Stimulated activated CD8-positive, alpha-beta memory T cell treated with anti-CD3 and anti-CD28 coated beads, Interleukin-12 subunit alpha, Interleukin-12 subunit beta, amount 100 ng/mL, for 4 hours (primary cell): Measurements from ENCODE around the gene NOTCH2NLA.
"Not testable (repeated sequence)": the region's sequence is repeated elsewhere in the genome, so short reads cannot be mapped to it uniquely, and the experiment has no call there.

ENCODE experiments used
- DNase-seq: peaks from one replicate; pipeline ENCODE4 v3.0.0-alpha.2; 2020; ENCODE audit warnings: low read depth

Gene NOTCH2NLA

GRCh38 chr1:146228710-146229477 lies at the start of gene NOTCH2NLA:
Gene NOTCH2NLA (minus strand): TSS chr1:146229021. CDS start chr1:146189337, 39,684 bp downstream.
- DNase-seq: peak; percentile 39

- not testable (repeated sequence) for DNase-seq
Observed at GRCh38 chr1:146278346-146278745, 49.5 kb upstream of the NOTCH2NLA start.

GRCh38 chr1:146277087-146277486 lies 48.3 kb upstream of the NOTCH2NLA start:
- not testable (repeated sequence) for DNase-seq

GRCh38 chr1:146274083-146274482 lies 45.3 kb upstream of the NOTCH2NLA start:
- not testable (repeated sequence) for DNase-seq

- not testable (repeated sequence) for DNase-seq
Observed at GRCh38 chr1:146273194-146273593, 44.4 kb upstream of the NOTCH2NLA start.

- DNase-seq: not testable (repeated sequence)
Observed at GRCh38 chr1:146272734-146273133, 43.9 kb upstream of the NOTCH2NLA start.

- DNase-seq: not testable (repeated sequence)
Observed at GRCh38 chr1:146271977-146272376, 43.2 kb upstream of the NOTCH2NLA start.

GRCh38 chr1:146270129-146270528 lies 41.3 kb upstream of the NOTCH2NLA start:
- not testable (repeated sequence) for DNase-seq

- not testable (repeated sequence) for DNase-seq
Observed at GRCh38 chr1:146266179-146266748, 37.4 kb upstream of the NOTCH2NLA start.

- DNase-seq: not testable (repeated sequence)
Observed at GRCh38 chr1:146264761-146265160, 35.9 kb upstream of the NOTCH2NLA start.

GRCh38 chr1:146260006-146260730 lies 31.3 kb upstream of the NOTCH2NLA start:
- not testable (repeated sequence) for DNase-seq

GRCh38 chr1:146257992-146258552 lies 29.3 kb upstream of the NOTCH2NLA start:
- DNase-seq: not testable (repeated sequence)

GRCh38 chr1:146254569-146255197 lies 25.9 kb upstream of the NOTCH2NLA start:
- not testable (repeated sequence) for DNase-seq

- not testable (repeated sequence) for DNase-seq
Observed at GRCh38 chr1:146253249-146253855, 24.5 kb upstream of the NOTCH2NLA start.

- DNase-seq: not testable (repeated sequence)
Observed at GRCh38 chr1:146251523-146251922, 22.7 kb upstream of the NOTCH2NLA start.

GRCh38 chr1:146248643-146249042 lies 19.8 kb upstream of the NOTCH2NLA start:
- not testable (repeated sequence) for DNase-seq

GRCh38 chr1:146236626-146237025 lies 7.8 kb upstream of the NOTCH2NLA start:
- not testable (repeated sequence) for DNase-seq

- DNase-seq: not testable (repeated sequence)
Observed at GRCh38 chr1:146236026-146236601, 7.3 kb upstream of the NOTCH2NLA start.

GRCh38 chr1:146228144-146228682 lies 608 bp downstream of the NOTCH2NLA start:
- not testable (repeated sequence) for DNase-seq

- not testable (repeated sequence) for DNase-seq
Observed at GRCh38 chr1:146174531-146174930, 54.3 kb downstream of the NOTCH2NLA start.

- not testable (repeated sequence) for DNase-seq
Observed at GRCh38 chr1:146167740-146168139, 61.1 kb downstream of the NOTCH2NLA start.
